Caco-2 (cell line): Measurements from ENCODE around the gene METTL15. TPM values are rescaled to one million over a fixed set of nuclear protein-coding genes. Genes with fewer than 3 reads are reported as not detected.

ENCODE experiments used
- BruUV-seq: library from RNA; stranded (reverse); fragments of 400-500 nt; replicated peaks from 2 replicates; lab custom pipeline; 2021; lab: Mats Ljungman, UMichigan
- CTCF ChIA-PET: fragments of 300-600 bp; sonication (Branson Sonifier 250); formaldehyde crosslinking; loops from one replicate; lab custom pipeline; 2022; ENCODE audit warnings: antibody characterized with exemption; lab: Charles Lee
- POLR2A ChIA-PET: fragments of 300-600 bp; sonication (Branson Sonifier 250); formaldehyde crosslinking; loops from one replicate; lab custom pipeline; 2022; ENCODE audit warnings: antibody characterized with exemption; lab: Charles Lee
- DNase-seq, 2 experiments: peaks; one replicate each; pipeline versions ENCODE4 v3.0.0 to v3.0.0-alpha.2; 2020 to 2022
- H3K27me3 ChIP-seq: replicated peaks from 2 replicates; pipeline ENCODE4 v1.6.0; 2011; ENCODE audit warnings: low read length; ENCODE audit not compliant: control insufficient read depth, insufficient read depth
- H3K36me3 ChIP-seq: 2 replicates; pipeline ENCODE4 v1.5.1; 2011; ENCODE audit warnings: low read length; ENCODE audit not compliant: control insufficient read depth, insufficient read depth
- H3K4me1 ChIP-seq: fragments of 250-450 bp; sonication (Bioruptor Pico); 2 replicates; pipeline ENCODE4 v1.5.1; 2020; ENCODE audit warnings: mild to moderate bottlenecking
- H3K4me3 ChIP-seq: 2 replicates; pipeline ENCODE4 v1.5.1; 2011; ENCODE audit warnings: low read depth, mild to moderate bottlenecking, control low read depth, low read length
- H3K9me3 ChIP-seq: fragments of 250-450 bp; sonication (Bioruptor Pico); 2 replicates; pipeline ENCODE4 v1.5.1; 2020; ENCODE audit warnings: mild to moderate bottlenecking, moderate library complexity
- H3K27ac Mint-ChIP-seq: one replicate; pipeline ENCODE4 v1.8.0; 2022; ENCODE audit warnings: mixed read lengths; ENCODE audit not compliant: unreplicated experiment
- H3K27me3 Mint-ChIP-seq: one replicate; pipeline ENCODE4 v1.8.0; 2022; ENCODE audit warnings: mixed read lengths; ENCODE audit not compliant: insufficient read depth, unreplicated experiment
- H3K36me3 Mint-ChIP-seq: one replicate; pipeline ENCODE4 v1.8.0; 2022; ENCODE audit warnings: mild to moderate bottlenecking, mixed read lengths; ENCODE audit not compliant: insufficient read depth, unreplicated experiment
- H3K4me1 Mint-ChIP-seq: one replicate; pipeline ENCODE4 v1.8.0; 2022; ENCODE audit warnings: low read depth, mixed read lengths; ENCODE audit not compliant: unreplicated experiment
- H3K4me3 Mint-ChIP-seq: one replicate; pipeline ENCODE4 v1.8.0; 2022; ENCODE audit warnings: mild to moderate bottlenecking, moderate library complexity, mixed read lengths; ENCODE audit not compliant: unreplicated experiment
- H3K9me3 Mint-ChIP-seq: one replicate; pipeline ENCODE4 v1.8.0; 2022; ENCODE audit warnings: mixed read lengths; ENCODE audit not compliant: unreplicated experiment
- CTCF ChIP-seq, 2 experiments: fragments of 200-600 bp in 1 of 2; IDR thresholded peaks; 1 replicate in 1 of 2; 2 replicates in 1 of 2; pipeline versions ENCODE4 v1.5.1 to v1.8.0; 2011 to 2022; ENCODE audit warnings: antibody characterized with exemption in 1 of 2, control low read depth in 1 of 2, inconsistent platforms in 1 of 2, low read depth in 1 of 2, low read length in 1 of 2, mild to moderate bottlenecking in 1 of 2, moderate library complexity in 1 of 2; ENCODE audit not compliant: insufficient read depth in 1 of 2, severe bottlenecking in 1 of 2, unreplicated experiment in 1 of 2
- intact Hi-C: fragments of 100-400 bp; cut with micrococcal nuclease; formaldehyde crosslinking; loops from one replicate; pipeline ENCODE4 v1.10.0; 2022; ENCODE audit not compliant: unreplicated experiment
- total RNA-seq: library from RNA; stranded (reverse); gene quantifications from 2 replicates; pipeline ENCODE4 v1.2.3, GENCODE V29; 2022

Gene METTL15
- total RNA-seq, 1 experiment from 2014 or later, result 14.4 TPM

GRCh38 chr11:28114731-28115130 is 6.5 kb downstream of the METTL15 start:
- H3K36me3 ChIP-seq, result 0 out of 2 replicates have a peak, but pooled peaks cover 1% of the 10 kb centered on the region
- Mint-ChIP-seq H3K27ac (no peak overlapping the region), H3K9me3 (no peaks in the 10 kb centered on the region), H3K36me3 (peaks cover 14% of the 10 kb centered on the region), H3K4me3 (no peak overlapping the region), H3K27me3 (no peaks in the 10 kb centered on the region), H3K4me1 (no peaks in the 10 kb centered on the region)
- no peaks in the 10 kb centered on the region for H3K27me3 ChIP-seq
- no peaks in the 10 kb centered on the region for H3K9me3 ChIP-seq
- DNase-seq, result no peak
- no peak overlapping the region for H3K4me3 ChIP-seq
- no TSS peak for BruUV-seq
- POLR2A ChIA-PET, result no interaction called here
- H3K4me1 ChIP-seq, result peaks cover 4% of the 10 kb centered on the region; the same call in 1 of the 2 replicates
- CTCF ChIA-PET, result no interaction called here
- TF ChIP-seq CTCF (IDR thresholded peaks at IDR 0.05; ENCODE audit: insufficient read depth in 1 of 2, low read depth in 1 of 2, low read length in 1 of 2, severe bottlenecking in 1 of 2, unreplicated experiment in 1 of 2), result no peak
- intact Hi-C loops, result no loop called here

GRCh38 chr11:28117712-28118111 is 9.5 kb downstream of the METTL15 start:
- H3K27ac Mint-ChIP-seq, result no peak overlapping the region
- H3K4me1 Mint-ChIP-seq, result no peaks in the 10 kb centered on the region
- intact Hi-C loops, result no loop called here
- no peaks in the 10 kb centered on the region for H3K27me3 ChIP-seq
- H3K36me3 ChIP-seq, result 0 out of 2 replicates have a peak, but pooled peaks cover 1% of the 10 kb centered on the region
- H3K9me3 Mint-ChIP-seq, result no peaks in the 10 kb centered on the region
- no peak overlapping the region for H3K4me3 Mint-ChIP-seq
- ChIA-PET POLR2A (no interaction called here), CTCF (no interaction called here)
- H3K9me3 ChIP-seq, result no peaks in the 10 kb centered on the region
- H3K36me3 Mint-ChIP-seq, result peaks cover 14% of the 10 kb centered on the region
- no peaks in the 10 kb centered on the region for H3K4me1 ChIP-seq
- no peaks in the 10 kb centered on the region for H3K27me3 Mint-ChIP-seq
- no TSS peak for BruUV-seq
- H3K4me3 ChIP-seq, result no peak overlapping the region
- no peak for TF ChIP-seq CTCF (IDR thresholded peaks at IDR 0.05; ENCODE audit: insufficient read depth in 1 of 2, low read depth in 1 of 2, low read length in 1 of 2, severe bottlenecking in 1 of 2, unreplicated experiment in 1 of 2)
- no peak for DNase-seq

- no peaks in the 10 kb centered on the region for H3K9me3 Mint-ChIP-seq
- POLR2A ChIA-PET, result no interaction called here
Measured at GRCh38 chr11:28123151-28123581, 15.0 kb downstream of the METTL15 start.

More at GRCh38 chr11:28123151-28123581, 15.0 kb downstream of the METTL15 start:
- Mint-ChIP-seq H3K27ac (no peak overlapping the region), H3K36me3 (no peaks in the 10 kb centered on the region), H3K4me1 (no peaks in the 10 kb centered on the region), H3K4me3 (no peak overlapping the region), H3K27me3 (no peaks in the 10 kb centered on the region)
- DNase-seq, result no peak
- Histone ChIP-seq H3K4me3 (no peak overlapping the region), H3K4me1 (no peaks in the 10 kb centered on the region), H3K27me3 (no peaks in the 10 kb centered on the region), H3K9me3 (no peaks in the 10 kb centered on the region), H3K36me3 (no peaks in the 10 kb centered on the region)
- CTCF ChIA-PET, result no interaction called here
- intact Hi-C loops, result no loop called here
- no TSS peak for BruUV-seq
- no peak for TF ChIP-seq CTCF (IDR thresholded peaks at IDR 0.05; ENCODE audit: insufficient read depth in 1 of 2, low read depth in 1 of 2, low read length in 1 of 2, severe bottlenecking in 1 of 2, unreplicated experiment in 1 of 2)
